Endothelial cell of umbilical vein (primary cell): ENCODE data around the gene OR10G3. TPM values are rescaled to one million over a fixed set of nuclear protein-coding genes. Genes with fewer than 3 reads are reported as not detected.

ENCODE experiments used
- BruUV-seq: library from RNA; stranded (reverse); fragments of 400-500 nt; replicated peaks from 2 replicates; lab custom pipeline; 2021; lab: Mats Ljungman, UMichigan
- CTCF ChIA-PET: fragments of 300-600, 350-600 bp; sonication (Branson Sonifier 250); formaldehyde crosslinking; loops from one replicate; lab custom pipeline; 2021; ENCODE audit warnings: antibody characterized with exemption, inconsistent platforms; lab: Charles Lee
- POLR2A ChIA-PET: fragments of 300-600, 350-600 bp; sonication (Branson Sonifier 250); formaldehyde crosslinking; loops from one replicate; lab custom pipeline; 2021; ENCODE audit warnings: antibody characterized with exemption, inconsistent platforms; lab: Charles Lee
- DNase-seq: peaks from one replicate; pipeline ENCODE4 v3.0.0-alpha.2; 2011; ENCODE audit warnings: low read depth, low spot score
- FAIRE-seq: peaks from 2 replicates; lab custom pipeline; 2011; peaks lifted over from hg19 to GRCh38; lab: Jason Lieb, UNC
- H2AFZ ChIP-seq: 2 replicates; pipeline ENCODE4 v1.6.0; 2012; ENCODE audit warnings: low read depth, low read length, control low read depth, inconsistent platforms
- H3K27ac ChIP-seq: 2 replicates; pipeline ENCODE4 v1.5.1; 2011; ENCODE audit warnings: low read depth, mild to moderate bottlenecking, control low read depth, low read length, moderate library complexity; ENCODE audit not compliant: insufficient read depth
- H3K27me3 ChIP-seq, 2 experiments: 2 replicates each; pipeline versions ENCODE4 v1.6.0 to v1.6.1; 2011; ENCODE audit warnings: low read length in 2 of 2, mixed read lengths in 1 of 2; ENCODE audit not compliant: control insufficient read depth in 2 of 2, insufficient read depth in 2 of 2
- H3K36me3 ChIP-seq, 2 experiments: 2 replicates in 1 of 2; 3 replicates in 1 of 2; pipeline ENCODE4 v1.5.1; 2011; ENCODE audit warnings: low read length in 2 of 2, mild to moderate bottlenecking in 1 of 2, moderate library complexity in 1 of 2; ENCODE audit not compliant: control insufficient read depth in 2 of 2, insufficient read depth in 2 of 2; ENCODE audit errors: extremely low read depth in 1 of 2
- H3K4me1 ChIP-seq: 3 replicates; pipeline ENCODE4 v1.5.1; 2011; ENCODE audit warnings: mild to moderate bottlenecking, low read length; ENCODE audit not compliant: control insufficient read depth, insufficient read depth; ENCODE audit errors: extremely low read depth
- H3K4me2 ChIP-seq: 2 replicates; pipeline ENCODE4 v1.6.1; 2011; ENCODE audit warnings: low read length, control low read depth, mixed read lengths; ENCODE audit not compliant: insufficient read depth
- H3K4me3 ChIP-seq, 3 experiments: fragments of 200-600 bp in 1 of 3; sonication (generic), shearing (Covaris generic) in 1 of 3; replicated peaks in 1 of 3; 2 replicates each; pipeline ENCODE4 v1.5.1; 2011 to 2016; ENCODE audit warnings: control low read depth in 3 of 3, low read length in 3 of 3, mild to moderate bottlenecking in 2 of 3, inconsistent platforms in 1 of 3, low read depth in 1 of 3, moderate library complexity in 1 of 3; ENCODE audit not compliant: insufficient read depth in 1 of 3
- H3K79me2 ChIP-seq: 2 replicates; pipeline ENCODE4 v1.6.0; 2012; ENCODE audit warnings: low read length, inconsistent platforms; ENCODE audit not compliant: control insufficient read depth, insufficient read depth
- H3K9ac ChIP-seq: replicated peaks from 2 replicates; pipeline ENCODE3; 2011; ENCODE audit warnings: low read length, control low read depth; ENCODE audit not compliant: insufficient read depth; ENCODE audit errors: extremely low read depth
- H3K9me1 ChIP-seq: replicated peaks from 3 replicates; pipeline ENCODE4 v1.6.0; 2011; ENCODE audit warnings: mild to moderate bottlenecking, low read length; ENCODE audit not compliant: control insufficient read depth, insufficient read depth; ENCODE audit errors: extremely low read depth
- H3K9me3 ChIP-seq: replicated peaks from 2 replicates; pipeline ENCODE4 v1.5.1; 2012; ENCODE audit warnings: low read length, inconsistent platforms; ENCODE audit not compliant: control insufficient read depth, insufficient read depth
- H4K20me1 ChIP-seq: replicated peaks from 2 replicates; pipeline ENCODE3; 2011; ENCODE audit warnings: mild to moderate bottlenecking, low read length; ENCODE audit not compliant: control insufficient read depth, insufficient read depth; ENCODE audit errors: extremely low read depth
- CTCF ChIP-seq, 2 donors: IDR thresholded peaks; 1 replicate in 1 of 2; 2 replicates in 1 of 2; pipeline ENCODE4 v1.5.1; 2011; ENCODE audit warnings: low read length in 2 of 2, mild to moderate bottlenecking in 2 of 2, moderate library complexity in 2 of 2, control low read depth in 1 of 2, inconsistent platforms in 1 of 2, low read depth in 1 of 2; ENCODE audit not compliant: insufficient read depth in 1 of 2; ENCODE audit errors: extremely low read depth in 1 of 2
- EZH2 ChIP-seq: IDR thresholded peaks from 2 replicates; pipeline ENCODE4 v1.6.1; 2012; ENCODE audit warnings: borderline replicate concordance, low read depth, mild to moderate bottlenecking, moderate library complexity, low read length, inconsistent platforms; ENCODE audit not compliant: severe bottlenecking
- FOS ChIP-seq: IDR thresholded peaks from 2 replicates; pipeline ENCODE4 v1.6.1; 2011; ENCODE audit warnings: mild to moderate bottlenecking, low read length, moderate library complexity, borderline replicate concordance; ENCODE audit not compliant: insufficient read depth
- GATA2 ChIP-seq: IDR thresholded peaks from 2 replicates; pipeline ENCODE4 v1.7.0; 2011; ENCODE audit warnings: low read depth, mild to moderate bottlenecking, moderate library complexity, mixed read lengths, low read length; ENCODE audit not compliant: insufficient read length, insufficient read depth
- JUN ChIP-seq: IDR thresholded peaks from 2 replicates; pipeline ENCODE4 v1.6.1; 2011; ENCODE audit warnings: borderline replicate concordance, low read depth; ENCODE audit not compliant: insufficient read length, insufficient read depth
- MAX ChIP-seq: IDR thresholded peaks from 2 replicates; pipeline ENCODE4 v1.6.1; 2011; ENCODE audit not compliant: insufficient read depth, insufficient read length
- MYC ChIP-seq: IDR thresholded peaks from one replicate; pipeline ENCODE4 v1.6.1; 2011; ENCODE audit warnings: mild to moderate bottlenecking, low read depth, low read length
- POLR2A ChIP-seq: IDR thresholded peaks from 2 replicates; pipeline ENCODE4 v1.6.1; 2012; ENCODE audit warnings: low read depth, mild to moderate bottlenecking, control low read depth, low read length
- POLR2AphosphoS5 ChIP-seq: IDR thresholded peaks from 2 replicates; pipeline ENCODE4 v1.6.1; 2012; ENCODE audit warnings: low read depth, mild to moderate bottlenecking, control low read depth, low read length, moderate library complexity; ENCODE audit not compliant: insufficient read depth
- dilution Hi-C: fragments of 300-500 bp; cut with MboI; formaldehyde crosslinking; loops from one replicate; pipeline ENCODE4 v1.15.0; 2019; ENCODE audit warnings: low sequenced_read_pairs; ENCODE audit not compliant: extremely low pct_ligation_motif_present
- intact Hi-C: fragments of 100-400 bp; cut with micrococcal nuclease; formaldehyde crosslinking; loops from one replicate; pipeline ENCODE4 v1.10.0; 2022
- polyA plus RNA-seq, 4 experiments: library from polyadenylated mRNA; depleted of rRNA in 3 of 4; stranded (reverse) in 3 of 4; unstranded in 1 of 4; fragments of >200 nt; gene quantifications; 2 replicates each; pipeline versions ENCODE4 v1.2.1 to v1.2.3, GENCODE V29; 2011 to 2012; ENCODE audit warnings: missing spikeins in 1 of 4
- total RNA-seq: library from RNA; stranded (reverse); gene quantifications from 2 replicates; pipeline ENCODE4 v1.2.3, GENCODE V29; 2021

The OR10G3 gene
- total and polyA plus RNA-seq, 2 donors (not counting 3 experiments of a cell fraction or from before 2014, with no cell fraction given): not detected

GRCh38 chr14:21528381-21529348 is 51.2 kb downstream of the OR10G3 start:
- dilution Hi-C loops (no loop called here), intact Hi-C loops (no loop called here)
- peaks cover 3% of the 10 kb centered on the region for H3K4me1 ChIP-seq
- DNase-seq (no peak), FAIRE-seq (no peak)
- H4K20me1 ChIP-seq: no peaks in the 10 kb centered on the region
- no peaks in the 10 kb centered on the region for H3K36me3 ChIP-seq
- no peak overlapping the region for H3K9ac ChIP-seq
- no peak overlapping the region for H3K27ac ChIP-seq
- no peaks in the 10 kb centered on the region for H3K9me3 ChIP-seq
- ChIA-PET CTCF (interaction anchor here (1.1 to 1.2 kb wide), 3 partner anchors 10 to 71 kb away, joined by 3 read pairs; no protein-coding TSS in a partner anchor), POLR2A (no interaction called here)
- no peak overlapping the region for H3K4me3 ChIP-seq
- no peaks in the 10 kb centered on the region for H3K79me2 ChIP-seq
- no peak overlapping the region for H3K4me2 ChIP-seq
- TF ChIP-seq JUN: no peak
- TF ChIP-seq FOS: no peak
- TF ChIP-seq CTCF (IDR thresholded peaks at IDR 0.05; ENCODE audit: extremely low read depth in 1 of 2, insufficient read depth in 1 of 2, low read depth in 1 of 2, low read length in 2 of 2): no peak
- TF ChIP-seq MAX: no peak
- TF ChIP-seq EZH2: no peak
- no peak for TF ChIP-seq MYC
- TF ChIP-seq POLR2AphosphoS5: no peak
- no peak for TF ChIP-seq POLR2A
- no peak for TF ChIP-seq GATA2
- H2AFZ ChIP-seq: no peak overlapping the region
- H3K9me1 ChIP-seq: no peaks in the 10 kb centered on the region
- BruUV-seq: no TSS peak
- H3K27me3 ChIP-seq: peaks cover 20 to 26% of the 10 kb centered on the region in 2 experiments
